Prostate gland (tissue), 2 donors: ENCODE measurements around the gene POLR1B.

Source experiments
- CTCF ChIP-seq, 4 experiments: fragments of 200-600 bp in 2 of 4; fragments of 450-650 bp in 2 of 4; sonication (generic) in 2 of 4; IDR thresholded peaks; 1 replicate in 3 of 4; 2 replicates in 1 of 4; pipeline ENCODE4 v1.5.1; 2016 to 2019; ENCODE audit warnings: antibody characterized with exemption in 4 of 4, mild to moderate bottlenecking in 2 of 4, moderate library complexity in 2 of 4
- POLR2A ChIP-seq: fragments of 450-650 bp; IDR thresholded peaks from one replicate; pipeline ENCODE4 v1.6.1; 2016; ENCODE audit warnings: antibody characterized with exemption, mild to moderate bottlenecking
- POLR2AphosphoS5 ChIP-seq: sonication (generic); formaldehyde crosslinking; IDR thresholded peaks from one replicate; pipeline ENCODE4 v1.6.1; 2017; ENCODE audit warnings: antibody characterized with exemption

DNA sequence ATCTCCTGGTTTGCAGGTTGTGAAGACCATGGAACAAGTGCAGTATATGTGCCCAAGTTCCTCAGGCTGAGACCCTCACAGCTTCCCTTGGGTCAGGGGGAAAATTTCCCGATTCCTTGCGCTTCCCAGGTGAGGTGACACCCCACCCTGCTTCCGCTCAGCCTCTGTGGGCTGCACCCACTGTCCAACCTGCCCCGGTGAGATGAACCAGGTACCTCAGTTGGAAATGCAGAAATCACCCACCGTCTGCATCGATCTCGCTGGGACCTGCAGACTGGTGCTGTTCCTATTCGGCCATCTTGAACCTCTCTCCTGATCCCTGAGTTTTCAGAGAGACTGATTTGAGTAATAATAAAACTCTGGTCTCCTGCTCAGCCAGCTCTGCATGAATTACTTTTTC lies 72.8 kb downstream of the POLR1B start:
- TF ChIP-seq POLR2A: no peak
- TF ChIP-seq CTCF (IDR thresholded peaks at IDR 0.05): no peak
- TF ChIP-seq POLR2AphosphoS5: no peak
